Muscle layer of duodenum (tissue), 2 donors: Measurements from ENCODE around the gene CYBC1.

Experiments used
- H3K27ac ChIP-seq: one replicate; pipeline ENCODE4 v1.7.0; 2013; ENCODE audit warnings: mild to moderate bottlenecking, low read length
- H3K27me3 ChIP-seq: one replicate; pipeline ENCODE4 v1.7.0; 2013; ENCODE audit warnings: low read depth, mild to moderate bottlenecking, control low read depth, low read length
- H3K36me3 ChIP-seq, 2 donors: one replicate each; pipeline ENCODE4 v1.7.0; 2013; ENCODE audit warnings: low read length in 2 of 2, control low read depth in 1 of 2, mild to moderate bottlenecking in 1 of 2; ENCODE audit not compliant: insufficient read depth in 2 of 2, control insufficient read depth in 1 of 2
- H3K4me1 ChIP-seq, 2 donors: one replicate each; pipeline ENCODE4 v1.7.0; 2013; ENCODE audit warnings: low read length in 2 of 2, mild to moderate bottlenecking in 2 of 2, control low read depth in 1 of 2, moderate library complexity in 1 of 2; ENCODE audit not compliant: insufficient read depth in 2 of 2, control insufficient read depth in 1 of 2
- H3K4me3 ChIP-seq, 2 donors: one replicate each; pipeline ENCODE4 v1.7.0; 2013; ENCODE audit warnings: low read length in 2 of 2, low read depth in 1 of 2, mild to moderate bottlenecking in 1 of 2
- H3K9me3 ChIP-seq, 2 donors: one replicate each; pipeline ENCODE4 v1.7.0; 2013; ENCODE audit warnings: low read length in 2 of 2, control low read depth in 1 of 2, mild to moderate bottlenecking in 1 of 2; ENCODE audit not compliant: control insufficient read depth in 1 of 2
- donor health status: healthy.

Gene CYBC1

DNA sequence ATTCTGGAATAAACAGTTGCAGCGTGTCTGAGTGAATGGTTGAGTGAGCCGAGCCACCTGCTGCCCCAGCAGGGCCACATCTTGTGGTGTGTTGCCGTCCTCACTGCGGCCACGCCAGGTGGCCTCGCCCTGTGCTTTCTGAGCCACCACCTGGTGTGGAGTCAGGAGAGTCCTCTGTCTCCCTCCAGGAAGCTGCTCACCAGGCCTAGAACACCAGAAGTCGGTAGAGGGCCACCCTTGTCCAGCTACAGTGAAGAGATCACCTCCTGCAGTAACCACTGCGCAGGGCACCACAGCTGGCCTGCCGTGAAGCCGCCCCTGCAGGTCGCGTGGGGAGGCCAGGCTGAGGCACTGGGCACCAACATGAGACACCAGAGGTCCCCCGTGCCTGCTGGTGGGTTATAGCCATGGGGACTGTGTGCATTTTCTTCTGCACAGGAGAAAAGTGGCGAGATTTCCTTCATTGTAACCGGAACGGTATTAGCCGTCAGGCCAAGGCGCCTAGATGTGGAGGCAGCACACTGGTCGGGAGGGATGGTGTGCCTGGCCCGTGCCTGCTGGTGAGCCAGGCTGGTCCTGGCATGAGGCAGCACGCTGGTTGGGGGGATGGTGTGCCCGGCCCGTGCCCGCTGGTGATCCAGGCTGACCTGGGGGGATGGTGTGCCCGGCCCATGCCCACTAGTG lies 40.1 kb upstream of the CYBC1 start:
- H3K36me3 ChIP-seq, result peaks cover 6 to 29% of the 10 kb centered on the region in 2 donors
- H3K4me3 ChIP-seq, result no peak overlapping the region
- H3K9me3 ChIP-seq, result no peaks in the 10 kb centered on the region
- H3K27me3 ChIP-seq, result no peaks in the 10 kb centered on the region
- H3K27ac ChIP-seq, result no peak overlapping the region
- H3K4me1 ChIP-seq, result peaks cover 0 to 7% of the 10 kb centered on the region in 2 donors

DNA sequence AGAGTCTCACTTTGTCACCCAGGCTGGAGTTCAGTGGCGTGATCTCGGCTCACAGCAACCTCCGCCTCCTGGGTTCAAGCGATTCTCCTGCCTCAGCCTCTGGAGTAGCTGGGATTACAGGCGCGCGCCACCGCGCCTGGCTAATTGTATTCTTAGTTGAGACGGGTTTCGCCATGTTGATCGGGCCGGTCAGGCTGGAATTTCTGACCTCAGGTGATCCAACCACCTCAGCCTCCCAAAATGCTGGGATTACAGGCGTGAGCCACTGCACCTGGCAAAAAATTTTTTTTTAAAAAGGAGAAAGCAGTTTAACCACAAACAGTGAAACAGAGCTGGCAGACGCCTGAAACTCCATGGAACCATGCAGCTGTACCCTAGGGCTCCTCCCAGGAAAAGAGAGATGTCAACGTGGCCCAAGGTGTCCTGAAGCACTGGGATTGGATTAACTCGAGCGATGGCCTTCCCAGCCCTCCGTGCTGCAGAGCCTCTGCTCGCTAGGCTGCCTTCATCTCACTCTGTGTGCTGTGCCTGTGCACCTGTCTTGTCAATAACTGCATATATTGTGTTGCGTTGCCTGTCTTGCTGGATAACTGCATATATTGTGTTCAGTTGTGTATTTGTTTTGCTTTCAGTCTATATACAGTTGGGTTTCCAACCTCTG lies 39.4 kb upstream of the CYBC1 start:
- Histone ChIP-seq H3K4me3 (no peak overlapping the region), H3K9me3 (no peaks in the 10 kb centered on the region), H3K4me1 (peaks cover 0 to 7% of the 10 kb centered on the region in 2 donors), H3K27ac (no peak overlapping the region), H3K36me3 (peaks cover 11 to 36% of the 10 kb centered on the region in 2 donors), H3K27me3 (no peaks in the 10 kb centered on the region)

GRCh38 chr17:82489117-82489516 lies 38.6 kb upstream of the CYBC1 start:
- H3K4me1 ChIP-seq, result peaks cover 0 to 3% of the 10 kb centered on the region in 2 donors
- H3K27ac ChIP-seq, result no peak overlapping the region
- no peaks in the 10 kb centered on the region for H3K9me3 ChIP-seq
- H3K4me3 ChIP-seq, result no peak overlapping the region
- H3K27me3 ChIP-seq, result no peaks in the 10 kb centered on the region
- peaks cover 17 to 45% of the 10 kb centered on the region in 2 donors for H3K36me3 ChIP-seq

GRCh38 chr17:82487910-82488309 lies 37.4 kb upstream of the CYBC1 start:
- H3K27me3 ChIP-seq, result no peaks in the 10 kb centered on the region
- no peaks in the 10 kb centered on the region for H3K4me1 ChIP-seq
- H3K27ac ChIP-seq, result no peak overlapping the region
- peaks cover 26 to 57% of the 10 kb centered on the region in 2 donors for H3K36me3 ChIP-seq
- no peak overlapping the region for H3K4me3 ChIP-seq
- H3K9me3 ChIP-seq, result no peaks in the 10 kb centered on the region

DNA sequence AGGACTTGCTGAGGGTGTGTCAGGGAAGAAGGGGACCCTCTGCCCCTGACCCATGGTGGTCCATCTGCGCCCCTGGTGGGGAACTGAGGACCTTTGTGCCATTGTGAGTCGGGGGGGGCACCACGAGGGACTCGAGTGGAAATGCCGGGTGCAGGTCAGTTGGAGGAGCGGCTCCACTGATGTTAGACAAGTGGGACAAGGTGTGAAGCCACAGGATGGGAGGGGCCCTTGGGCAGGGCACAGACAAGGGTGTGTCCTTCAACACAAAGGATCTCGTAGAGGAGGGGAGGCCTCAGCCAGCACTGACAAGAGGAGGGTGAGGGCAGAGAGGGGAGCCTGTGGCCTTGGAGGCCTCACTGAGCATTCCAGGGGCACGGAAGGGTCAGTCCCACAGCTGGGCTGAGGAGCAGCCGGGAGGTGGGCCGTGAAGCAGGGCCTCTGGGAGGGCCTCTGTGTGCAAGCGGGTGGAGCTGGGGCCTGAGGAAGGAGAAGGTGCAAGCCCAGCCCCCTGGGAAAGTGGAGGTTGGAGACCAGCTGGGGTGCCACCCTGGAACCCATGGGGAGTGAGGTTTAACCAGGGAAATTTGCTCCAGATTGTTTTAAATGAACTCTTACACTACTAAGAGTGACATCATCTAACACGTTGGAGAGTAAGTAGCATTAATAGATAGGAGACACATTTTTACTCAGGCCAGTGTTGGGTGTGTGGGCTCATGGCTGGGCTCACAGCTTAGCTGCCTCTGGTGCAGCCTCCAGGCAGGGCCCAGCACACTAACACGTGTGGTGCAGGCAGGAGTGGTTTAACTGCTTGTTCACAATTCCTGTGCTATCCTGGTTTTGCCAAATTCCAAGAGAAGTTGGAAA lies 35.9 kb upstream of the CYBC1 start:
- no peaks in the 10 kb centered on the region for H3K9me3 ChIP-seq
- H3K27me3 ChIP-seq, result no peaks in the 10 kb centered on the region
- H3K27ac ChIP-seq, result no peak overlapping the region
- peaks cover 33 to 58% of the 10 kb centered on the region in 2 donors for H3K36me3 ChIP-seq
- no peaks in the 10 kb centered on the region for H3K4me1 ChIP-seq
- H3K4me3 ChIP-seq, result no peak overlapping the region

GRCh38 chr17:82483836-82484235 lies 33.3 kb upstream of the CYBC1 start:
- no peak overlapping the region for H3K4me3 ChIP-seq
- no peak overlapping the region for H3K27ac ChIP-seq
- H3K4me1 ChIP-seq, result no peaks in the 10 kb centered on the region
- no peaks in the 10 kb centered on the region for H3K27me3 ChIP-seq
- peaks cover 48 to 75% of the 10 kb centered on the region in 2 donors for H3K36me3 ChIP-seq
- H3K9me3 ChIP-seq, result no peaks in the 10 kb centered on the region

- peaks cover 53 to 74% of the 10 kb centered on the region in 2 donors for H3K36me3 ChIP-seq
- H3K27me3 ChIP-seq, result no peaks in the 10 kb centered on the region
- H3K27ac ChIP-seq, result no peak overlapping the region
- H3K4me3 ChIP-seq, result no peak overlapping the region
- H3K4me1 ChIP-seq, result no peaks in the 10 kb centered on the region
- H3K9me3 ChIP-seq, result no peaks in the 10 kb centered on the region
Measured at GRCh38 chr17:82483204-82483660, 32.7 kb upstream of the CYBC1 start.

DNA sequence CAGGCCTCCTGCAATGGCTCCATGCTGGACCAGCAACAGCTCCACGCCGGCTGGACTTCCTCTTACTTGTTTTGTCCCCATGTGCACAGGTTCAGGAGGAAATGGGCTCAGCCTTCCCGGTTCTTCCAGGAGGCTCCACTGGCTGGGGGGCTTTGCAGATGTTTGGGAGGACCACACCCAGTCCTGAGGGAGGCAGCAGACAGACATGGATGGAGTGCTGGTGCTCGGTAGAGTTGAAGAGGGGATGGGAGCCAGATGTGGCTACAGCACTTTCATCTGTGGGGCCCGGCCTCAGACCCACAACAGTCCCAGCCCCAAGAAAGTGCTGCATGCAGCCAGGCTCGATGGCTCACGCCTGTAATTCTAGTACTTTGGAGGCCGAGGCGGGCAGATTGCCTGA lies 29.8 kb upstream of the CYBC1 start:
- no peak overlapping the region for H3K27ac ChIP-seq
- no peaks in the 10 kb centered on the region for H3K4me1 ChIP-seq
- H3K9me3 ChIP-seq, result no peaks in the 10 kb centered on the region
- no peak overlapping the region for H3K4me3 ChIP-seq
- peaks cover 43 to 60% of the 10 kb centered on the region in 2 donors for H3K36me3 ChIP-seq
- H3K27me3 ChIP-seq, result no peaks in the 10 kb centered on the region

DNA sequence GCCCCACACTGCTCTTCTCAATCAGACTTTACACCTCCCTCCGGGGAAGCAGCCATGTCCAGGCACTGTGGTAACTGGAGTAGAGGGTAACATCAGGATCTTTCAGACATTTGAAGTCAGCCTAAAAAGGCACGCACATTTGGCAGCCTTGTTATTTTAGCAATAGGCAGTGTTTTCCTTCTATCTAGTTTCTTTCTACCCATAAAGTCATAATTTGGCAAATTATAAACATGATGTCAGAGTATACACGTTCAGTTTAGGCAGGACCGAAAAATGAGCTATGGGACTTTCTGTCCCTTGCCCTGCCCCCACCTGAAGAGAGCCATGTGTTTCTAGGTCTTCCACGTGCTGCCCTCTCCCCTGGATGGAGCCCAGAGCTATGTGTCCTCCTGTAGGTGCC lies 29.1 kb upstream of the CYBC1 start:
- Histone ChIP-seq H3K4me3 (no peak overlapping the region), H3K27me3 (no peaks in the 10 kb centered on the region), H3K27ac (no peak overlapping the region), H3K36me3 (peaks cover 43 to 59% of the 10 kb centered on the region in 2 donors), H3K4me1 (no peaks in the 10 kb centered on the region), H3K9me3 (no peaks in the 10 kb centered on the region)

- Histone ChIP-seq H3K27me3 (no peaks in the 10 kb centered on the region), H3K36me3 (peaks cover 32 to 45% of the 10 kb centered on the region in 2 donors), H3K4me1 (no peaks in the 10 kb centered on the region), H3K9me3 (no peaks in the 10 kb centered on the region), H3K27ac (no peak overlapping the region), H3K4me3 (no peak overlapping the region)
Measured at GRCh38 chr17:82477934-82478333, 27.4 kb upstream of the CYBC1 start.

DNA sequence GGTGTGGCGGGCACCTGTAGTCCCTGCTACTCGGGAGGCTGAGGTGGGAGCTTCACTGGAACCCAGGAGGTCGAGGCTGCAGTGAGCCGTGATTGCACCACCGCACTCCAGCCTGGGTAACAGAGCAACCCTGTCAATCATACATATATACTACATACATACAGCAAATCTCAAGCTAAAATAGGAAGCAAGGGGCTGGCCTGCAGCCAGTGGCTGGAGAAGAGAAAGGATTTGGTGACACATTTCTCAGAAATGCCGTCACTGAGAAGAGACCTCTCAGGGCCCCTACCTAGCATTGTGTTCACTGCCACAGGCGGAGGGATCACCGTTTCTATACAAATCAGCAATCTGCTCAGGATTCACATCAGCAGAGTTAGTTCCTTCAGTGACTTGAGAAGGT lies 24.9 kb upstream of the CYBC1 start:
- Histone ChIP-seq H3K36me3 (peaks cover 28 to 46% of the 10 kb centered on the region in 2 donors), H3K4me1 (no peaks in the 10 kb centered on the region), H3K27me3 (no peaks in the 10 kb centered on the region), H3K9me3 (no peaks in the 10 kb centered on the region), H3K4me3 (no peak overlapping the region), H3K27ac (no peak overlapping the region)
